GM12865 (cell line): ENCODE results near the gene GPC6.

Experiments used
- DNase-seq: peaks from one replicate; pipeline ENCODE4 v3.0.0; 2010; ENCODE audit warnings: low read depth
- H3K4me3 ChIP-seq: 2 replicates; pipeline ENCODE4 v1.5.1; 2011; ENCODE audit warnings: mild to moderate bottlenecking, low read depth, low read length, control low read depth
- TF ChIP-seq, protein P1 (sequence below): IDR thresholded peaks from 2 replicates; pipeline ENCODE4 v1.5.1; 2011; ENCODE audit warnings: low read length, control low read depth, low read depth, inconsistent platforms; ENCODE audit not compliant: insufficient read depth; ENCODE audit errors: missing control alignments

Gene GPC6

DNA sequence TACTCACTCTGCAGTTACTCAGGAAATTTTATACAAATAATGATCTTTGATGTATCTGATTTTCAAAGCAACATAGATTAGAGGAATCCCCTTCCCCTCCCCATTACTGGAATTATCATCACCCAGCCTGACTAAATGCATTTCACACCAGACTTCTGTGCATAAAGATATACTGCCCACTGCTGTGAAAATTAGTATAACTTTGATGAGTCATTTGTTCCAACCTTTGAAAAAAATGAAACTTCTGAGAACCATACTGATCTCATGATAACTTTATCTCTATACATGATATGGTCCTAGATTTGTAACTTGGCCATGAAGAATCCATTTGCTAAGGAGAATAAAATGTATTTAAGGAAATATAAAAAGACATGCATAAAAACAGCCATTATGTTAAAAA lies 63.9 kb downstream of the GPC6 start:
- TF ChIP-seq, protein P1, sequence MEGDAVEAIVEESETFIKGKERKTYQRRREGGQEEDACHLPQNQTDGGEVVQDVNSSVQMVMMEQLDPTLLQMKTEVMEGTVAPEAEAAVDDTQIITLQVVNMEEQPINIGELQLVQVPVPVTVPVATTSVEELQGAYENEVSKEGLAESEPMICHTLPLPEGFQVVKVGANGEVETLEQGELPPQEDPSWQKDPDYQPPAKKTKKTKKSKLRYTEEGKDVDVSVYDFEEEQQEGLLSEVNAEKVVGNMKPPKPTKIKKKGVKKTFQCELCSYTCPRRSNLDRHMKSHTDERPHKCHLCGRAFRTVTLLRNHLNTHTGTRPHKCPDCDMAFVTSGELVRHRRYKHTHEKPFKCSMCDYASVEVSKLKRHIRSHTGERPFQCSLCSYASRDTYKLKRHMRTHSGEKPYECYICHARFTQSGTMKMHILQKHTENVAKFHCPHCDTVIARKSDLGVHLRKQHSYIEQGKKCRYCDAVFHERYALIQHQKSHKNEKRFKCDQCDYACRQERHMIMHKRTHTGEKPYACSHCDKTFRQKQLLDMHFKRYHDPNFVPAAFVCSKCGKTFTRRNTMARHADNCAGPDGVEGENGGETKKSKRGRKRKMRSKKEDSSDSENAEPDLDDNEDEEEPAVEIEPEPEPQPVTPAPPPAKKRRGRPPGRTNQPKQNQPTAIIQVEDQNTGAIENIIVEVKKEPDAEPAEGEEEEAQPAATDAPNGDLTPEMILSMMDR = no peak
- DNase-seq = no peak
- no peak overlapping the region for H3K4me3 ChIP-seq

- no peak for DNase-seq
- H3K4me3 ChIP-seq = no peak overlapping the region
- TF ChIP-seq, protein P1 = no peak
Observed at GRCh38 chr13:93292366-93292765, 65.8 kb downstream of the GPC6 start.

DNA sequence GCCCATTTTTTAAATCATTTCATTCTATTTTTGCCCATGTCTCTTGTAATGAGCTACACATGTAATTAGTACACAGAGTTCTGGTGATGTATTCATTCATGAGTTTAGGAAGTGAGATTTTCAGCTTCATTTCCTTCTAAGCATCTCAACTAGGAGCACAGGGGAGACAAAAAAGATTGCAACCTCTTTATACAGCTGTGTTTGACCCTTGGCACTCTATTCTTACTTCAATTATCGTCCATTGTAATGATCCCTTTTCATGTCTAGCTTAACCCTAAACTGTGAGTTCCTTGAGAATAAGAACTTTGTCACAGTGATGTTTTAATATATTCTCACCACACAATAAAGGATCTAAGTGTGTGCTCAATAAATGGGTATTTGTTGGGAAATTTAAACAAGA lies 67.1 kb downstream of the GPC6 start:
- no peak for DNase-seq
- no peak overlapping the region for H3K4me3 ChIP-seq

GRCh38 chr13:93296584-93296983 lies 70.0 kb downstream of the GPC6 start:
- TF ChIP-seq, protein P1 = no peak
- H3K4me3 ChIP-seq = no peak overlapping the region
- DNase-seq = no peak

More for the DNA sequence above, 67.1 kb downstream of the GPC6 start:
- TF ChIP-seq, protein P1 = no peak

GRCh38 chr13:93298713-93299112 lies 72.1 kb downstream of the GPC6 start:
- no peak overlapping the region for H3K4me3 ChIP-seq
- DNase-seq = no peak
- TF ChIP-seq, protein P1 = no peak

GRCh38 chr13:93304134-93304533 lies 77.5 kb downstream of the GPC6 start:
- DNase-seq = no peak
- TF ChIP-seq, protein P1 = no peak
- no peak overlapping the region for H3K4me3 ChIP-seq

GRCh38 chr13:93304868-93305613 lies 78.4 kb downstream of the GPC6 start:
- TF ChIP-seq, protein P1 = no peak
- DNase-seq = no peak
- H3K4me3 ChIP-seq = no peak overlapping the region
